Measurements from ENCODE around the gene FGD4. TPM values are rescaled to one million over a fixed set of nuclear protein-coding genes. Genes with fewer than 3 reads are reported as not detected.

The FGD4 gene
- total and polyA plus RNA-seq, 8 donors, result 5.5 to 138 (median 80.8) TPM

DNA sequence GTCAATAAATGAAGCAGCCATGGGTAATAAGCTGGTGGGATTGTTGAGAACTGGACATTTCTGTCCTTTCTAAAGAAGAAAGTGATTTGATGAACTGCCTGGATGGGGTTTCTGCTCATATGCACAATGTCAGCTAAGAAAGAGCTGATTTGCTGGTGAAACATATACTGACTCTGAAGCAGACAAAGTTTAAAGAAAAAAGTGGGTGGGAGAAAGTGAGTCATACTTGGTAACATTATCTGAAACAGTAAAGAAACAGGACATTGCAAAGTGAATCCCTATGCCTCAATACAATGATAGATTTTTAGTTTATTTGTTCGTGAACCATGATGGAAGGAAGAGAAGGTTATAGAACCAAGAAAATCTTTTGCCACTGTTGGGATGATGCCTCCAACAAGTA is 184.2 kb downstream of the FGD4 start:
- 81 to 92% (median 91%) methylated on average over 1 of the region's 1 CpG for WGBS, 5 donors

DNA sequence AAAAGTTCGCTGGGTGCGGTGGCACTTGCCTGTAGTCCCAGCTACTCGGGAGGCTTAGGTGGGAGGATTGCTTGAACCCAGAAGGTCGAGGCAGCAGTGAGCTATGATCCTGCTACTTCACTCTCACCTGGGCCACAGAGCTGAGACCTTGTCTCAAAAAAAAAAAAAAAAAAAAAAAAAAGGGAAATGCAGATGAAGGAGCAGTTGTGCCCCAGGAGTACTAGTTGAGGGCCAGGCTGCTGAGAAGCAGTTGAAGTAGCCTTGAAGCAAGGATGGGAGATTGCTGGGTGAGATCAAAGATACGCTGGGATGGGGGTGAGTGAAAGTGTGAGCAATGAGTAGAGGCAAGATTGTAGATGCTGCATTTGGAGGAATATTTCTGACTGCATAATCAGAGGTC is 186.3 kb downstream of the FGD4 start:
- DNase-seq, result no peak
- TF ChIP-seq, protein P1, sequence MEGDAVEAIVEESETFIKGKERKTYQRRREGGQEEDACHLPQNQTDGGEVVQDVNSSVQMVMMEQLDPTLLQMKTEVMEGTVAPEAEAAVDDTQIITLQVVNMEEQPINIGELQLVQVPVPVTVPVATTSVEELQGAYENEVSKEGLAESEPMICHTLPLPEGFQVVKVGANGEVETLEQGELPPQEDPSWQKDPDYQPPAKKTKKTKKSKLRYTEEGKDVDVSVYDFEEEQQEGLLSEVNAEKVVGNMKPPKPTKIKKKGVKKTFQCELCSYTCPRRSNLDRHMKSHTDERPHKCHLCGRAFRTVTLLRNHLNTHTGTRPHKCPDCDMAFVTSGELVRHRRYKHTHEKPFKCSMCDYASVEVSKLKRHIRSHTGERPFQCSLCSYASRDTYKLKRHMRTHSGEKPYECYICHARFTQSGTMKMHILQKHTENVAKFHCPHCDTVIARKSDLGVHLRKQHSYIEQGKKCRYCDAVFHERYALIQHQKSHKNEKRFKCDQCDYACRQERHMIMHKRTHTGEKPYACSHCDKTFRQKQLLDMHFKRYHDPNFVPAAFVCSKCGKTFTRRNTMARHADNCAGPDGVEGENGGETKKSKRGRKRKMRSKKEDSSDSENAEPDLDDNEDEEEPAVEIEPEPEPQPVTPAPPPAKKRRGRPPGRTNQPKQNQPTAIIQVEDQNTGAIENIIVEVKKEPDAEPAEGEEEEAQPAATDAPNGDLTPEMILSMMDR (IDR thresholded peaks at IDR 0.05), result no peak
- TF ChIP-seq POLR2A (IDR thresholded peaks at IDR 0.05) (no peak), EP300 (IDR thresholded peaks at IDR 0.05) (no peak)
- Histone ChIP-seq H3K27ac (no peak overlapping the region), H3K4me1 (peaks cover 6 to 44% (median 16%) of the 10 kb centered on the region in 4 donors), H3K4me3 (no peak overlapping the region), H3K36me3 (peaks cover 17 to 60% (median 54%) of the 10 kb centered on the region in 4 donors), H3K9me3 (no peaks in the 10 kb centered on the region), H3K27me3 (no peaks in the 10 kb centered on the region)
- WGBS, 5 donors, result 90 to 99% (median 93%) methylated on average over 5 of the region's 5 CpGs
- intact Hi-C loops (cut with DNase I; ENCODE audit: low total_unique reads), result no loop called here

More for the DNA sequence above, 184.2 kb downstream of the FGD4 start:
- Histone ChIP-seq H3K36me3 (peaks cover 10 to 64% (median 57%) of the 10 kb centered on the region in 4 donors), H3K27ac (no peak overlapping the region), H3K4me1 (peaks cover 5 to 33% (median 12%) of the 10 kb centered on the region in 4 donors), H3K4me3 (no peak overlapping the region), H3K9me3 (no peaks in the 10 kb centered on the region), H3K27me3 (no peaks in the 10 kb centered on the region)
- intact Hi-C loops (cut with DNase I; ENCODE audit: low total_unique reads), result no loop called here
- TF ChIP-seq EP300 (IDR thresholded peaks at IDR 0.05), result no peak
- no peak for TF ChIP-seq POLR2AphosphoS5 (IDR thresholded peaks at IDR 0.05)
- no peak for TF ChIP-seq POLR2A (IDR thresholded peaks at IDR 0.05)
- TF ChIP-seq, protein P1 (IDR thresholded peaks at IDR 0.05), result no peak
- DNase-seq, result no peak

DNA sequence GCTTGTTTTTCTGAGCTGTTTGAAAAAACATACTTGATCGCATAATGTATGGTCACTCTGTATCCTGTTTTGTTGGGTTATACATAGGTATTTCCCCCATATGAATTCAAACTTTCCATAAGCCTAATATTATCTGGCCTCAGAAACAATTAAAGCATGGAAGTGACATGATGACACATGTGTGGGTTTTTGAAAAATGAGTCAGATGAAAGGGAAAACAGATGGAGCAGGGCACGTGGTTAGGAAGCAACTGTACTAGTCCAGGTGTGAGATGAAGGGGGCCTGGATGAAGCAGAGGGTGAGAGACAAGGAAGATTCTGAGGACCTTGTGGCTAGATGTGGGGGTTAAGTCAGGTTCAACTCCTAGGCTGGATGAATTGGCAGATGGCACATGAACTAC is 187.0 kb downstream of the FGD4 start:
- H3K36me3 ChIP-seq, result peaks cover 17 to 63% (median 56%) of the 10 kb centered on the region in 4 donors
- H3K9me3 ChIP-seq, result no peaks in the 10 kb centered on the region
- H3K27me3 ChIP-seq, result no peaks in the 10 kb centered on the region
- TF ChIP-seq, protein P1 (IDR thresholded peaks at IDR 0.05), result no peak
- TF ChIP-seq POLR2AphosphoS5 (IDR thresholded peaks at IDR 0.05) (no peak), POLR2A (IDR thresholded peaks at IDR 0.05) (no peak), EP300 (IDR thresholded peaks at IDR 0.05) (no peak)
- 56 to 80% (median 67%) methylated on average over 2 of the region's 2 CpGs for WGBS, 5 donors
- intact Hi-C loops (cut with DNase I; ENCODE audit: low total_unique reads), result no loop called here
- no peak overlapping the region for H3K27ac ChIP-seq
- no peak overlapping the region for H3K4me3 ChIP-seq
- peaks cover 6 to 44% (median 16%) of the 10 kb centered on the region in 4 donors for H3K4me1 ChIP-seq
- DNase-seq, result peak in 1 of 2 donors; percentile 44

DNA sequence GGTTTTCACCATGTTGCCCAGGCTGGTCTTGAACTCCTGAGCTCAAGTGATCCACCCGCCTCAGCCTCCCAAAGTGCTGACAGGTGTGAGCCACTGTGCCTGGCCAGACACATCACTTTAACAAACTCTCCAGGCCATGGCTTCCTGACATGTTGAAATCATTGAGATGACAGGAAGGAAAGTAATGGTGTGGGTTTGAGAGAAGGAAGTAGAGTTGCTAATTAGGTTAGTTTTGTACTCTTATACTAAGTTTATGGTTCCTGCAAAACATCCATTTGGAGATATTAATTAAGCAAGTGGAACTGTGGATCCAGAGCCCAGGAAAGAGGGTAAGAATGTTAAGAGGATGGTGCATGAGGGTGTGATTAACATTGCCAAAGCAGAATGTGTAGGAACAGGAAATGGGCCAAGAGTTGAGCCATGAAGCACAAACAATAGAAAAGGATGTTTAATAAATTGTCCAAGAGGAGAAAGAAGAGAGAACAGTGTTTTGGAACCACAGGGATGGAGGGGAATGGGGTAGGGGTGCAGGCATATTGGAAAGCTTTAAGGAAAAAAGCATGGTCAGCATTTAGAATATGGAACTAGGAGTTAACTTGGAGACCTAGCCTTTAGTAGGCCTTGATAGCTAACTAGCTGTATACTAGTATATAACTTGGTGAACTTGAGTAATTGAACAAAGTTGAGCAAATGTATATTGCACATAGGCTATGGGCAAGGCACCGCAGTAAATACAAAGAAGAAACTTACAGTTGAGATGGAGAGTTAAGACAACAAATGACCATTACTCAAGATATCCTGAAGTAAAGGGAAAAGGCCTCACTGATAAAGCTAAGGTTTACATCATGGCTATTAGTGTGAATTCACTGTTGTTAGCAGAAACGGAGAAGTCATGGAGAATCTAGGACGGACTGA is 188.5 kb downstream of the FGD4 start:
- no peak for DNase-seq
- Histone ChIP-seq H3K27ac (peak overlapping the region in 2 of 5 donors; percentile 57 to 68), H3K4me1 (peaks cover 6 to 44% (median 11%) of the 10 kb centered on the region in 4 donors), H3K9me3 (no peaks in the 10 kb centered on the region), H3K36me3 (peaks cover 9 to 57% (median 51%) of the 10 kb centered on the region in 4 donors), H3K4me3 (no peak overlapping the region), H3K27me3 (no peaks in the 10 kb centered on the region)
- WGBS, 5 donors, result 76 to 89% (median 86%) methylated on average over 4 of the region's 4 CpGs
- intact Hi-C loops (cut with DNase I; ENCODE audit: low total_unique reads), result no loop called here
- TF ChIP-seq EP300 (IDR thresholded peaks at IDR 0.05) (no peak), POLR2A (IDR thresholded peaks at IDR 0.05) (no peak), POLR2AphosphoS5 (IDR thresholded peaks at IDR 0.05) (no peak)
- TF ChIP-seq, protein P1 (IDR thresholded peaks at IDR 0.05), result no peak
